ENCODE results near the gene SLC6A12. TPM values are rescaled to one million over a fixed set of nuclear protein-coding genes. Genes with fewer than 3 reads are reported as not detected.
"Not testable (repeated sequence)": the region's sequence is repeated elsewhere in the genome, so short reads cannot be mapped to it uniquely, and the experiment has no call there.

The SLC6A12 gene
- total and polyA plus RNA-seq, 3 experiments from 2014 or later, result 0.16 to 0.37 TPM; not detected in 1

- H3K4me1 ChIP-seq (ENCODE audit: insufficient read depth, low read length); POLR2A ChIA-PET; H3K4me3 ChIP-seq (ENCODE audit: low read length); H3K27ac ChIP-seq (ENCODE audit: low read depth, low read length); H3K36me3 ChIP-seq (ENCODE audit: insufficient read depth, low read length); DNase-seq; H3K27ac Mint-ChIP-seq; H3K27me3 ChIP-seq (ENCODE audit: insufficient read depth, low read length, poor library complexity, severe bottlenecking); H3K9me3 ChIP-seq (ENCODE audit: low read length); H3K36me3 Mint-ChIP-seq; H3K9me3 Mint-ChIP-seq; H3K4me1 Mint-ChIP-seq: not testable (repeated sequence)
- CTCF ChIA-PET, result interaction anchor here (1.0 kb wide), 1 partner anchor 30 kb away, joined by 3 read pairs; no protein-coding TSS in a partner anchor
- peaks cover 13 to 58% of the 10 kb centered on the region in 2 donors for H3K27me3 Mint-ChIP-seq
- H3K4me3 Mint-ChIP-seq, result peak overlapping the region in 6 of 7 donors; percentile 43 to 83 (median 75)
These were observed 25.7 kb downstream of the SLC6A12 start for GRCh38 chr12:187986-188909.

DNA sequence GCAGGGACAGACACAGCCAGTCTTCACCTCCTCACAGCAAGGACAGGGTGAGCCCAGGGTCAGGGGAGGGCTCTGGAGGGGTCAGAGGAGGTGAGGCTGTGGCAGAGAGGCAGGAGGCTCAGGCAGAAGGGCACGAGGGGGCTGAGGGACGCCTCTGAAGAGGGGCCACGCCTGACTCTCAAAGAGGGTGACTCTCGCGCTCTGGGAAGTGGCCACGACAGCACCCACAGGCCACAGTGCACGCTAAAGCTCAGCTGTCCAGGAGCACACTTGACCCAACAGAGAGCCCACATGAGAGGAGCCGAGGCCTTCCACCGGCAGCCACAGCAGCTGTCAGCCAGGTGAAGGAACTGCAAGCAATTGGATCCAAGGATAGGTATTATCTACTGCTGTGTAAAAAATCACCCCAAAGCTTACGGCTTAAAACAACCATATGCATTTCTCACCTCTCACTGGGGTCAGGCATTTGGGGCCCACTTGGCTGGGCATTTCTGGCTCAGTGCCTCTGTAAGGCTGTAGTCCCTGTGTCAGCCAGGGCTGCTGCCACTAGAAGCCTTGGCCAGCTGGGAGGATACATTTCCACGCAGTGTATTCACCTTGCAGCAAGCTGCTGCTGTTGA is 27.8 kb downstream of the SLC6A12 start:
- Histone ChIP-seq H3K9me3 (ENCODE audit: low read length) (no peaks in the 10 kb centered on the region), H3K27ac (ENCODE audit: low read depth, low read length) (no peak overlapping the region), H3K36me3 (ENCODE audit: insufficient read depth, low read length) (no peaks in the 10 kb centered on the region), H3K4me1 (ENCODE audit: insufficient read depth, low read length) (peaks cover 5% of the 10 kb centered on the region), H3K27me3 (ENCODE audit: insufficient read depth, low read length, poor library complexity, severe bottlenecking) (peaks cover 9% of the 10 kb centered on the region), H3K4me3 (ENCODE audit: low read length) (no peak overlapping the region)
- Mint-ChIP-seq H3K36me3 (no peaks in the 10 kb centered on the region), H3K4me3 (peak overlapping the region in 1 of 7 donors; percentile 41), H3K4me1 (peaks cover 0 to 4% (median 1%) of the 10 kb centered on the region in 3 donors), H3K27me3 (peaks cover 9 to 48% of the 10 kb centered on the region in 2 donors), H3K27ac (no peak overlapping the region), H3K9me3 (no peaks in the 10 kb centered on the region)
- POLR2A ChIA-PET, result no interaction called here
- CTCF ChIA-PET, result no interaction called here
- DNase-seq, result no peak

GRCh38 chr12:185576-185955 is 28.4 kb downstream of the SLC6A12 start:
- Mint-ChIP-seq H3K4me3 (peak overlapping the region in 1 of 7 donors; percentile 41), H3K36me3 (no peaks in the 10 kb centered on the region), H3K9me3 (no peaks in the 10 kb centered on the region), H3K27ac (no peak overlapping the region), H3K4me1 (peaks cover under 1 to 4% (median 1%) of the 10 kb centered on the region in 3 donors), H3K27me3 (peaks cover 9 to 46% of the 10 kb centered on the region in 2 donors)
- Histone ChIP-seq H3K36me3 (ENCODE audit: insufficient read depth, low read length) (no peaks in the 10 kb centered on the region), H3K4me3 (ENCODE audit: low read length) (no peak overlapping the region), H3K9me3 (ENCODE audit: low read length) (no peaks in the 10 kb centered on the region), H3K4me1 (ENCODE audit: insufficient read depth, low read length) (peaks cover 5% of the 10 kb centered on the region), H3K27ac (ENCODE audit: low read depth, low read length) (no peak overlapping the region), H3K27me3 (ENCODE audit: insufficient read depth, low read length, poor library complexity, severe bottlenecking) (peaks cover 8% of the 10 kb centered on the region)
- CTCF ChIA-PET, result no interaction called here
- no peak for DNase-seq
- POLR2A ChIA-PET, result no interaction called here

DNA sequence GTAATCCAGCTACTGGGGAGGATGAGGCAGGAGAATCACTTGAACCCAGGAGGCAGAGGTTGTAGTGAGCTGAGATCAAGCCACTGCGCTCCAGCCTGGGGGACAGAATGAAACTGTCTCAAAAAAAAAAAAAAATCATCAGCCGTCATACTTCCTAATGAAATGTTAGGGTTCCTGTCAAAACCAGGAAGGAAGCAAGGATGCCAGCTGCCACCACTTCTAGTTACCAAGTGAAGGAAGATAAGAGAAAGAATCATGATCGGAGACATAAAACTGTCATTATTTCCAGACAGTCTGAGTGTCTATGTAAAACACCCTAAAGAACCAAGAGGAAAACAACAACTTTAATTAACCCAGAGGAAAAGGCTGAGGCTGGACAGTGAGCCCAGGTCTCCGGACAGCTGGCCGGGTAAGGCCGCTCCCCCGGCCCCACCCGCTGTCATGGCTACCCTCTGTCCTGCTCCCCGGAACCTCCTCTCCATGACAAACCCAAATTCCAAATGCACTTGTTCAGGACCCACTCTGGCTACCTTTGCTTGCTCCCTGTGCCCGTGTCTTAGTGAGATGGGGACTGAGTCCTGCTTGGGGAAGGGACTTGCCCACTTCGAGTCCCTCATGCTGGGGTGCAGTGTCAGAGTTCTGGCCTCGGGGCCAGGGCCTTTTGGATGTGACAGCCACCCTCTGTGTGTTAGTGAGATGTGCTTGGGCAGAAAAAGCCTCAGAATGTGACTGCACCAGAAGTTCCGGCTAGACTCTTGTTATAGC is 29.0 kb downstream of the SLC6A12 start:
- ChIA-PET POLR2A (no interaction called here), CTCF (no interaction called here)
- Histone ChIP-seq H3K4me3 (ENCODE audit: low read length) (no peak overlapping the region), H3K9me3 (ENCODE audit: low read length) (no peaks in the 10 kb centered on the region), H3K36me3 (ENCODE audit: insufficient read depth, low read length) (no peaks in the 10 kb centered on the region), H3K27me3 (ENCODE audit: insufficient read depth, low read length, poor library complexity, severe bottlenecking) (peaks cover 2% of the 10 kb centered on the region), H3K4me1 (ENCODE audit: insufficient read depth, low read length) (peaks cover 5% of the 10 kb centered on the region), H3K27ac (ENCODE audit: low read depth, low read length) (no peak overlapping the region)
- H3K4me3 Mint-ChIP-seq, result no peak overlapping the region
- H3K4me1 Mint-ChIP-seq, result peaks cover 4 to 10% (median 6%) of the 10 kb centered on the region in 3 donors
- no peak overlapping the region for H3K27ac Mint-ChIP-seq
- no peaks in the 10 kb centered on the region for H3K9me3 Mint-ChIP-seq
- peaks cover 4 to 46% of the 10 kb centered on the region in 2 donors for H3K27me3 Mint-ChIP-seq
- DNase-seq, result no peak
- no peaks in the 10 kb centered on the region for H3K36me3 Mint-ChIP-seq

- peaks cover 3 to 8% (median 8%) of the 10 kb centered on the region in 3 donors for H3K4me1 Mint-ChIP-seq
These were observed 31.5 kb downstream of the SLC6A12 start for GRCh38 chr12:182381-182892.

DNA sequence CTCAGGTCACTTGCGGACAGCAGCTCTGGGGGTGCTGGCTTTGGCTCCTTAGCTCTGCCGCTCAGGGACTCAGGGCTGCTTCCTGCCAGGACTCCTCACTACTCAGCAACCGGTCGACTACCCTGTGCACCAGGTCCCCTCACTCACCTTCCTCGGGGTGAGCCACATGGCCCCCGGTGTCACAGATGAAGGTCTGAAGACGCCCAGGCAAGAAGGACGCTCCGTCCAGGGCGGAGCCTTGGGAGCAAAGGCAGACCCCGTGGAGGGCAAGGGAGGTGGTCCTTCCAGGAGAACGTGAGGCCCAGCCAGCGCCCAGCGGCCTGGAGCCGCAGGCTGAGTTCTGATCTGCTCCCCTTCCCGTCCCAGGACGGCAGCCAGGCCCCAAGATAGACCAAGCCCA is 32.0 kb downstream of the SLC6A12 start:
- Histone ChIP-seq H3K27me3 (ENCODE audit: insufficient read depth, low read length, poor library complexity, severe bottlenecking) (no peaks in the 10 kb centered on the region), H3K27ac (ENCODE audit: low read depth, low read length) (no peak overlapping the region), H3K36me3 (ENCODE audit: insufficient read depth, low read length) (no peaks in the 10 kb centered on the region), H3K4me1 (ENCODE audit: insufficient read depth, low read length) (no peaks in the 10 kb centered on the region), H3K4me3 (ENCODE audit: low read length) (no peak overlapping the region), H3K9me3 (ENCODE audit: low read length) (no peaks in the 10 kb centered on the region)
- ChIA-PET POLR2A (no interaction called here), CTCF (no interaction called here)
- Mint-ChIP-seq H3K9me3 (no peaks in the 10 kb centered on the region), H3K27me3 (peaks cover 2 to 51% of the 10 kb centered on the region in 2 donors), H3K36me3 (no peaks in the 10 kb centered on the region), H3K4me1 (peaks cover 3 to 8% (median 8%) of the 10 kb centered on the region in 3 donors), H3K4me3 (no peak overlapping the region), H3K27ac (no peak overlapping the region)
- no peak for DNase-seq

More at GRCh38 chr12:182381-182892, 31.5 kb downstream of the SLC6A12 start:
- no peaks in the 10 kb centered on the region for H3K36me3 Mint-ChIP-seq
- no peak overlapping the region for H3K27ac Mint-ChIP-seq
- Histone ChIP-seq H3K4me3 (ENCODE audit: low read length) (no peak overlapping the region), H3K4me1 (ENCODE audit: insufficient read depth, low read length) (no peaks in the 10 kb centered on the region), H3K27ac (ENCODE audit: low read depth, low read length) (no peak overlapping the region), H3K9me3 (ENCODE audit: low read length) (no peaks in the 10 kb centered on the region), H3K27me3 (ENCODE audit: insufficient read depth, low read length, poor library complexity, severe bottlenecking) (no peaks in the 10 kb centered on the region), H3K36me3 (ENCODE audit: insufficient read depth, low read length) (no peaks in the 10 kb centered on the region)
- POLR2A ChIA-PET, result no interaction called here
- H3K4me3 Mint-ChIP-seq, result no peak overlapping the region
- CTCF ChIA-PET, result no interaction called here
- H3K9me3 Mint-ChIP-seq, result no peaks in the 10 kb centered on the region
- DNase-seq, result no peak
- H3K27me3 Mint-ChIP-seq, result peaks cover 4 to 52% of the 10 kb centered on the region in 2 donors

- peaks cover 3 to 8% (median 8%) of the 10 kb centered on the region in 3 donors for H3K4me1 Mint-ChIP-seq
- DNase-seq, result no peak
These were observed 33.5 kb downstream of the SLC6A12 start for GRCh38 chr12:180445-180844.

More at GRCh38 chr12:180445-180844, 33.5 kb downstream of the SLC6A12 start:
- H3K4me3 ChIP-seq (ENCODE audit: low read length), result no peak overlapping the region
- POLR2A ChIA-PET, result no interaction called here
- no peaks in the 10 kb centered on the region for H3K4me1 ChIP-seq (ENCODE audit: insufficient read depth, low read length)
- H3K4me3 Mint-ChIP-seq, result peak overlapping the region in 1 of 7 donors; percentile 81
- no peaks in the 10 kb centered on the region for H3K27me3 ChIP-seq (ENCODE audit: insufficient read depth, low read length, poor library complexity, severe bottlenecking)
- H3K36me3 Mint-ChIP-seq, result no peaks in the 10 kb centered on the region
- CTCF ChIA-PET, result no interaction called here
- no peak overlapping the region for H3K27ac ChIP-seq (ENCODE audit: low read depth, low read length)
- H3K27me3 Mint-ChIP-seq, result peaks cover 2 to 47% of the 10 kb centered on the region in 2 donors
- H3K9me3 ChIP-seq (ENCODE audit: low read length), result no peaks in the 10 kb centered on the region
- no peaks in the 10 kb centered on the region for H3K36me3 ChIP-seq (ENCODE audit: insufficient read depth, low read length)
- H3K9me3 Mint-ChIP-seq, result no peaks in the 10 kb centered on the region
- peak overlapping the region in 2 of 8 donors; percentile 11 to 38 for H3K27ac Mint-ChIP-seq
